ENCODE results near the gene CTCFL. TPM values are rescaled to one million over a fixed set of nuclear protein-coding genes. Genes with fewer than 3 reads are reported as not detected.

CTCFL gene
- total RNA-seq, 4 donors from 2014 or later: not detected

DNA sequence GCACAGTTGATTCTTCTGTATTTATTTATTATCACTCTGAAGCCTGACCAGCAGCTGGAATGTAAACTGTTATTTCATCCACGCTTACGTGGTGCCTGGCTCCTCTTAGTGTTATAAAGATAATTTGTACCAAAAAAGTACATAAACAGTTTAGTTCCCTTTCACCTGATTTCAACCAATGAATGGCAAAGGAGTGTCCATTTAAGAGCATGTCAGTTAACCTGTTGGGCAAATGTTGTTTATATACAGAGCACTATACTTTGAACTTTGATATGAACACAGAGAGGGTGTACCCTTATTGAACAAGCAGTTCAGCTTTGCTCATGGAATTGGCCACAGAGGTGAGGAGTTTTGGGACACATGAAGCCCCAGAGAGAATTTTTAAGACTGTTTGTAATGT lies 7.2 kb upstream of the CTCFL start:
- Histone ChIP-seq H3K27ac (no peak overlapping the region), H3K9me3 (peaks cover 0 to 13% (median 0%) of the 10 kb centered on the region in 4 donors), H3K36me3 (no peaks in the 10 kb centered on the region), H3K4me3 (no peak overlapping the region), H3K27me3 (peaks cover 0 to 5% of the 10 kb centered on the region in 2 donors), H3K4me1 (no peaks in the 10 kb centered on the region)
- TF ChIP-seq EP300 (IDR thresholded peaks at IDR 0.05): no peak
- TF ChIP-seq POLR2A (IDR thresholded peaks at IDR 0.05): no peak
- TF ChIP-seq, protein P1, sequence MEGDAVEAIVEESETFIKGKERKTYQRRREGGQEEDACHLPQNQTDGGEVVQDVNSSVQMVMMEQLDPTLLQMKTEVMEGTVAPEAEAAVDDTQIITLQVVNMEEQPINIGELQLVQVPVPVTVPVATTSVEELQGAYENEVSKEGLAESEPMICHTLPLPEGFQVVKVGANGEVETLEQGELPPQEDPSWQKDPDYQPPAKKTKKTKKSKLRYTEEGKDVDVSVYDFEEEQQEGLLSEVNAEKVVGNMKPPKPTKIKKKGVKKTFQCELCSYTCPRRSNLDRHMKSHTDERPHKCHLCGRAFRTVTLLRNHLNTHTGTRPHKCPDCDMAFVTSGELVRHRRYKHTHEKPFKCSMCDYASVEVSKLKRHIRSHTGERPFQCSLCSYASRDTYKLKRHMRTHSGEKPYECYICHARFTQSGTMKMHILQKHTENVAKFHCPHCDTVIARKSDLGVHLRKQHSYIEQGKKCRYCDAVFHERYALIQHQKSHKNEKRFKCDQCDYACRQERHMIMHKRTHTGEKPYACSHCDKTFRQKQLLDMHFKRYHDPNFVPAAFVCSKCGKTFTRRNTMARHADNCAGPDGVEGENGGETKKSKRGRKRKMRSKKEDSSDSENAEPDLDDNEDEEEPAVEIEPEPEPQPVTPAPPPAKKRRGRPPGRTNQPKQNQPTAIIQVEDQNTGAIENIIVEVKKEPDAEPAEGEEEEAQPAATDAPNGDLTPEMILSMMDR (IDR thresholded peaks at IDR 0.05): no peak
- WGBS, 2 donors: 77 to 83% methylated on average over 2 of the region's 2 CpGs
- no peak for DNase-seq (ENCODE audit: low spot score in 2 of 2)

DNA sequence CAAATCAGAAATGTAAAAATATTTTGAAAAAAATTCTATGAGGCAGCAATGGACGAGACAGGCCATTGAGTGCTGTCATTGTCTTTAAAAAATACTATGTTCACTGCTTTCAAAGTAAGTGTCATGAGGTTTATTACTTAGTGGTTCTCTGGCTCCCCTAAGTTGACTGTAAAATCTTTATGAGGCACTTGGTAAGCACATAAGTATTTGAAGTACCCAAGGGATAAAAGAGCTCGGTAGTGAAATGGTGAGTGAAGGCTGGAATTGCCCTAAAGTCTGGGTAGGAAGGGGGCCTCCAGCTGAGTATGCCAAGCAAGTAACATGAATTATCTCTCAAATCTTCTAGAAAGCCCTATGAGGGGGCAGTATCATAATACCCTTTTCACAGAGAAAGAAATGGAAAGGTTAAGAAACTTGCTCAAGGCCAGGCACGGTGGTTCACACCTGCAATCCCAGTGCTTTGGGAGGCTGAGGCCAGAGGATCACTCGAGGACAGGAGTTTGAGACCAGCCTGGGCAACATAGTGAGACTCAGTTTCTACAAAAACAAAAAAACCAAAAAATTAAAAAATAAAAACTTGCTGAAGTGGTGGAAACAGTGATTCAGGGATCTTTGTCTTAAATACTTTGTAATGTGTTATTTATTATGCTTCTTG lies 5.5 kb upstream of the CTCFL start:
- 60 to 61% methylated on average over 4 of the region's 4 CpGs for WGBS, 2 donors

DNA sequence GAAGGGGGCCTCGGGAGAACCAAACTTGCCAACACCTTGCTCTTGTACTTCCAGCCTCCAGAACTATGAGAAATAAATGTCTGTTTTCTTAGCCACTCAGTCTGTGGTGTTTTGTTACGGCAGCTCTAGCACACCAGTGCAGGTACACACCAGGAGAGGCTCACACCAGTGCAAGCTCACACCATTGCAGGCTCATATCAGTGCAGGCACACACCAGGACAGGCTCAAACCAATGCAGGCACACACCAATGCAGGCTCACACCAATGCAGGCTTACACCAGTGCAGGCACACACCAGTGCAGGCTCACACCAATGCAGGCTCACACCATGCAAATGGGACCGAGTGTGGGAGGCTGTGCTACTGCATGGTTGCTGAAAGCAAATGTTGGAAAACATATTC lies 4.9 kb upstream of the CTCFL start:
- TF ChIP-seq, protein P1 (IDR thresholded peaks at IDR 0.05): no peak
- no peak for TF ChIP-seq POLR2A (IDR thresholded peaks at IDR 0.05)
- TF ChIP-seq EP300 (IDR thresholded peaks at IDR 0.05): no peak
- H3K27ac ChIP-seq: no peak overlapping the region
- peaks cover 0 to 5% of the 10 kb centered on the region in 2 donors for H3K27me3 ChIP-seq
- H3K9me3 ChIP-seq: no peaks in the 10 kb centered on the region
- H3K4me3 ChIP-seq: no peak overlapping the region
- WGBS, 2 donors: 75 to 76% methylated on average over 3 of the region's 3 CpGs
- DNase-seq (ENCODE audit: low spot score in 2 of 2): no peak
- no peaks in the 10 kb centered on the region for H3K4me1 ChIP-seq
- no peaks in the 10 kb centered on the region for H3K36me3 ChIP-seq

More for the DNA sequence above, 5.5 kb upstream of the CTCFL start:
- DNase-seq (ENCODE audit: low spot score in 2 of 2): no peak
- Histone ChIP-seq H3K27ac (no peak overlapping the region), H3K27me3 (peaks cover 0 to 5% of the 10 kb centered on the region in 2 donors), H3K9me3 (no peaks in the 10 kb centered on the region), H3K4me3 (no peak overlapping the region), H3K36me3 (no peaks in the 10 kb centered on the region), H3K4me1 (no peaks in the 10 kb centered on the region)
- no peak for TF ChIP-seq EP300 (IDR thresholded peaks at IDR 0.05)
- TF ChIP-seq, protein P1 (IDR thresholded peaks at IDR 0.05): no peak
- TF ChIP-seq POLR2A (IDR thresholded peaks at IDR 0.05): no peak

DNA sequence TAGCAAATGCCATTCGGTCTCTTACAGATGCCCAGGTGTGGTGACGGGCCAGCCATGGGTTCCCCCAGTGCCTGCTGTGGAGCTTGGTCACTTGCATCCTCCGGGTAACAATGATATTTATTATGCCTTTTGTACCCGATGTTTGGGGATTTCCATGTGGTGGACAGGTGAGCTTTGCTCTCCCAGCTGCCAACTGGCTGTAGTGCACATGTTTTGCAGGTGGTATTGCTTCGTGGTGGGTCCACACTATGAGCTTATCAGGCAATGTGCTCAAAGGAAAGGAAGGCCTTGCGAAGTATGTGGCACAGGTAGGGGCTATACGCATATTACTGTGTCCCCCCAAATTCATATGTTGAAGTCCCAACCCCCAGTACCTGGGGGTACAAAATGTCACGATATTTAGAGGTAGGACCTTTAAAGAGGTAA lies 4.2 kb upstream of the CTCFL start:
- DNase-seq (ENCODE audit: low spot score in 2 of 2): no peak
- Histone ChIP-seq H3K27ac (no peak overlapping the region), H3K4me1 (no peaks in the 10 kb centered on the region), H3K9me3 (no peaks in the 10 kb centered on the region), H3K4me3 (no peak overlapping the region), H3K27me3 (peaks cover 0 to 5% of the 10 kb centered on the region in 2 donors), H3K36me3 (no peaks in the 10 kb centered on the region)
- 90 to 91% methylated on average over 8 of the region's 8 CpGs for whole genome bisulfite sequencing, 2 donors
- TF ChIP-seq POLR2A (IDR thresholded peaks at IDR 0.05): no peak
- TF ChIP-seq, protein P1 (IDR thresholded peaks at IDR 0.05): no peak
- no peak for TF ChIP-seq EP300 (IDR thresholded peaks at IDR 0.05)

DNA sequence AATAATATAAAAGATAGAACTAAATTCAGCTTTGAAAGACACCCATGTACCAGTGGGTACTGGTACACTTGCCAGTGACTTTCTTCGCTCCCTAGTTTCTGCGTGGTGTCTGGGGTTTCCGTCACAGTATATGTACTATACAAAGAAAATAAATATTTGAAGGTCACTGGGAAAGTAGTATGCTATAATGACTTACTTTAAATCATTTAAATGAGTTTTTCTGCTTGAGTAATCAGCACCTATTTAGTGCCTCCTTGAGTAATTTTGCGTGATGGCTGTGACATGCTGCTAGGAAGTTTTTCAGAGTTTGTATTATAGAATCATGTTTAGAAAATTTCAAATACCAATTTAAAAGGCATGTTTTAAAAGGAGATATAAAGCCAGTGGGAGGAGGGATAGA lies 3.2 kb upstream of the CTCFL start:
- WGBS, 2 donors: 92 to 93% methylated on average over 4 of the region's 4 CpGs
- Histone ChIP-seq H3K27ac (no peak overlapping the region), H3K36me3 (no peaks in the 10 kb centered on the region), H3K27me3 (no peaks in the 10 kb centered on the region), H3K4me3 (no peak overlapping the region), H3K4me1 (no peaks in the 10 kb centered on the region), H3K9me3 (no peaks in the 10 kb centered on the region)
- TF ChIP-seq POLR2A (IDR thresholded peaks at IDR 0.05): no peak
- TF ChIP-seq, protein P1 (IDR thresholded peaks at IDR 0.05): no peak
- no peak for DNase-seq (ENCODE audit: low spot score in 2 of 2)
